ENCODE data around the gene LRRC71. TPM values are rescaled to one million over a fixed set of nuclear protein-coding genes. Genes with fewer than 3 reads are reported as not detected.

Gene LRRC71
- total RNA-seq, 4 donors from 2014 or later = not detected

GRCh38 chr1:156941675-156942074, 21.2 kb downstream of the LRRC71 start:
- DNase-seq (ENCODE audit: low spot score in 2 of 2) = no peak
- WGBS, 2 donors = 93 to 94% methylated on average over 10 of the region's 10 CpGs
- no peak for TF ChIP-seq POLR2A (IDR thresholded peaks at IDR 0.05)
- TF ChIP-seq CTCF (IDR thresholded peaks at IDR 0.05) = no peak
- H3K4me3 ChIP-seq (ENCODE audit: low read depth, poor library complexity, severe bottlenecking) = no peak overlapping the region
- intact Hi-C loops (cut with DNase I; ENCODE audit: low total_unique reads) = no loop called here

DNA sequence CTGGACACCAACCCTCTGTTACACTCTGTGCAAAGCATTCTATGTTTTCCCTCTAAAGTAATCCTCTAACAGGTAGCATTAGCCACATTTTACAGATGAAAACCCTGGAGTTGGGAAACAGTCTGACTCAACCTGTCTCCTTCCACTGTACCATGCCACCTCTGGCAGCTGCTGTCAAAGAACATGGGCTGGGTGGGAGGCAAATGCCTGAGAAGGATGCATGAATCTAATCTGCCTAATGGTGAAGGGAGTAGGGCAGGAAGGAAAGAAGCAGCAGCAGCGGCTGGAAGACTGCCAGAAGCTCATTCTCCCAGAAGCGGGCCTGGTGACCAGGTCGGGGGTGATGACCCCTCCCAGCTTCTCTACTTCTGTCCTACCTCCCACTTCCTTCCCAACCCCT, 21.7 kb downstream of the LRRC71 start:
- WGBS, 2 donors = 78 to 85% methylated on average over 3 of the region's 3 CpGs
- DNase-seq (ENCODE audit: low spot score in 2 of 2) = no peak
- TF ChIP-seq POLR2A (IDR thresholded peaks at IDR 0.05) (no peak), CTCF (IDR thresholded peaks at IDR 0.05) (no peak)
- intact Hi-C loops (cut with DNase I; ENCODE audit: low total_unique reads) = no loop called here
- no peak overlapping the region for H3K4me3 ChIP-seq (ENCODE audit: low read depth, poor library complexity, severe bottlenecking)

- DNase-seq (ENCODE audit: low spot score in 2 of 2) = no peak
- H3K4me3 ChIP-seq (ENCODE audit: low read depth, poor library complexity, severe bottlenecking) = no peak overlapping the region
- intact Hi-C loops (cut with DNase I; ENCODE audit: low total_unique reads) = no loop called here
- TF ChIP-seq POLR2A (IDR thresholded peaks at IDR 0.05) (no peak), CTCF (IDR thresholded peaks at IDR 0.05) (no peak)
- WGBS, 2 donors = 91 to 93% methylated on average over 7 of the region's 7 CpGs
Measured at GRCh38 chr1:156942576-156942975, 22.1 kb downstream of the LRRC71 start.

GRCh38 chr1:156943756-156944155, 23.3 kb downstream of the LRRC71 start:
- intact Hi-C loops (cut with DNase I; ENCODE audit: low total_unique reads) = no loop called here
- TF ChIP-seq CTCF (IDR thresholded peaks at IDR 0.05) = no peak
- no peak for TF ChIP-seq POLR2A (IDR thresholded peaks at IDR 0.05)
- no peak for DNase-seq (ENCODE audit: low spot score in 2 of 2)
- 97 to 100% methylated on average over 3 of the region's 3 CpGs for WGBS, 2 donors
- H3K4me3 ChIP-seq (ENCODE audit: low read depth, poor library complexity, severe bottlenecking) = no peak overlapping the region

DNA sequence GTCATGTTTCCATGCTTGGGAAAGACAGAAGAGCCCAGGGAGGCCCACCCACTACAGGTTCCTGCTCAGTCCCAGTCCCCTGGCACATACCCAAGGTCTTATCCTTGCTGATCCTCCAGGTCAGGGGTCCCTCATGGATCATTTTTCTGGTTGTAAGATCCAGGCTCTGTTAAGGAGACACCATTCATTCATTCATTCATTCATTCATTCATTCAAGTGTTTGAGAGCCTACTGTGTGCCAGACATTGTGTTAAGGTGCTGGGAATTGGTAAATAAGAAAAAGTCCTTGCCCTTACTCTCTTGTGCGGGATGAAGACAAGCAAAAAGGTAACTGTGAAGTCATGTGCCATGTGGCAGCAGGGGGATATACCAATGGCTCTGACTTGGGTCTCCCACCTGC, 23.8 kb downstream of the LRRC71 start:
- intact Hi-C loops (cut with DNase I; ENCODE audit: low total_unique reads) = no loop called here
- no peak for DNase-seq (ENCODE audit: low spot score in 2 of 2)
- WGBS, 2 donors = 100% methylated on average over 1 of the region's 1 CpG

More for the DNA sequence above, 23.8 kb downstream of the LRRC71 start:
- TF ChIP-seq POLR2A (IDR thresholded peaks at IDR 0.05) (no peak), CTCF (IDR thresholded peaks at IDR 0.05) (no peak)
- no peak overlapping the region for H3K4me3 ChIP-seq (ENCODE audit: low read depth, poor library complexity, severe bottlenecking)

All from lower leg skin (tissue), 4 donors.